ENCODE data around the gene OR4D10. TPM values are rescaled to one million over a fixed set of nuclear protein-coding genes. Genes with fewer than 3 reads are reported as not detected.

OR4D10 gene
- total RNA-seq, 4 donors from 2014 or later: not detected

DNA sequence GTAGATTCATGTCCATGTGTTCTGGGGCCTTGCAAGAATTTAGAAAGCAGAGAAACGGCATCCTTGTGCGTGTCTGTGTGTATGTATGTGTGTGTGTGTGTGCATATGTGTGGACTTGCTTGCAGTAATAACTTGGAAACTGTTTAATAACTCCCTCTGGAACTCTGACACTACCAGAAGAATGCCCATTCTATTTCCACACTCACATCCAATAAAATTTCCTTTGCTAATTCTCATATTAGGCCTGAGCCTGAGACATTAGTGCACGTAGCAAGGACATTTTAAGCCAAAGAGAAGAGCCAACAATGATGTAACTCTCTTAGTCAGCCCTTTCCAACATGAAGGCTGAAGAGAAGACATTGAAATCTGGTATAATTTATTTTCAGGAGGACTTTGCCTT is 13.2 kb upstream of the OR4D10 start:
- no peaks in the 10 kb centered on the region for H3K27me3 ChIP-seq
- no peak for DNase-seq (ENCODE audit: low spot score in 2 of 2)
- H3K4me1 ChIP-seq: no peaks in the 10 kb centered on the region
- H3K36me3 ChIP-seq: no peaks in the 10 kb centered on the region
- H3K4me3 ChIP-seq: no peak overlapping the region
- 47 to 72% methylated on average over 3 of the region's 3 CpGs for WGBS, 2 donors
- no peak overlapping the region for H3K27ac ChIP-seq
- H3K9me3 ChIP-seq: no peaks in the 10 kb centered on the region
- no peak for TF ChIP-seq CTCF (IDR thresholded peaks at IDR 0.05)

GRCh38 chr11:59463190-59463641 is 9.9 kb upstream of the OR4D10 start:
- no peak for TF ChIP-seq POLR2A (IDR thresholded peaks at IDR 0.05)
- peak in 1 of 5 experiments; percentile 22 for TF ChIP-seq CTCF (IDR thresholded peaks at IDR 0.05)
- TF ChIP-seq EP300 (IDR thresholded peaks at IDR 0.05): peak in 1 of 2 donors; percentile 76
- DNase-seq (ENCODE audit: low spot score in 2 of 2): peak; percentile 60 to 78
- Histone ChIP-seq H3K4me3 (no peak overlapping the region), H3K4me1 (no peaks in the 10 kb centered on the region), H3K36me3 (no peaks in the 10 kb centered on the region), H3K9me3 (no peaks in the 10 kb centered on the region), H3K27me3 (no peaks in the 10 kb centered on the region), H3K27ac (peak overlapping the region in 1 of 4 donors; percentile 25)
- WGBS, 2 donors: 14 to 26% methylated on average over 5 of the region's 5 CpGs

DNA sequence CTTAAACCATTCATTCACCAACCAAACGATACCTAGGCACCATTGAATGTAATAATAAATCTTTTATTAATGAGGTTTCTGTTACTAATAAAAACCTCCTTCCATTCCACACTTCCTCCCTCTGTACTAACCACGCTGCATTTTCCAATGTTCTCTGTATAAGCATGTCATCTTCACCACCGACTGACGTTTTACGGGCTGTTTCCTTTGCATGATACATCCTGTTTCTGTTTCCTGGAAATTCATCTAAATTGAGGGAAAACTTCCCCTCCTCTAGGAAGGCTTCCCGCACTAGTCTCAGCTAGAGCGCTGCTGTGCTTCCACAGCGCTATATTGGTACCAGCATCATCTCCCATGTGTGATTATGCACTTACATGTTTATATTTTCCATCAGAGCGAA is 2.1 kb downstream of the OR4D10 start:
- Histone ChIP-seq H3K27ac (no peak overlapping the region), H3K9me3 (no peaks in the 10 kb centered on the region), H3K27me3 (no peaks in the 10 kb centered on the region), H3K36me3 (no peaks in the 10 kb centered on the region), H3K4me3 (no peak overlapping the region), H3K4me1 (no peaks in the 10 kb centered on the region)
- WGBS, 2 donors: 67 to 69% methylated on average over 9 of the region's 9 CpGs
- TF ChIP-seq POLR2A (IDR thresholded peaks at IDR 0.05): no peak
- no peak for TF ChIP-seq CTCF (IDR thresholded peaks at IDR 0.05)
- no peak for TF ChIP-seq EP300 (IDR thresholded peaks at IDR 0.05)
- no peak for DNase-seq (ENCODE audit: low spot score in 2 of 2)

DNA sequence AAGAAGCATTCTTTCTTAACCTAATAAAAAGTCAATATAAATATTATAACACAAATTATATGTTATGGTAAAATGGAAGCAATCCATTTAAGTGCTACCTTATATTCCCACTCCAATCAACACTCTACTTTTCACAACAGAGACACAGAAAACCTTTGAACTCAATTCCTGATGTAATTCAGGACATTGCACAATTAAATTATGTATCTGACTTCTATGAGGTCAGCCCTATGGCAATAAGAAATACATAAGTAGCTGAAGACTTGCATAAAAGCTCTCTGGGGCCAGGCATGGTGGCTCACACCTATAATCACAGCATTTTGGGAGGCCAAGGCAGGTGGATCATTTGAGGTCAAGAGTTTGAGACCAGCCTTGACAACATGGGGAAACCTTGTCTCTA is 6.8 kb downstream of the OR4D10 start:
- no peak for DNase-seq (ENCODE audit: low spot score in 2 of 2)
- no peak overlapping the region for H3K4me3 ChIP-seq
- TF ChIP-seq CTCF (IDR thresholded peaks at IDR 0.05): no peak
- TF ChIP-seq POLR2A (IDR thresholded peaks at IDR 0.05): no peak
- no peak for TF ChIP-seq EP300 (IDR thresholded peaks at IDR 0.05)

DNA sequence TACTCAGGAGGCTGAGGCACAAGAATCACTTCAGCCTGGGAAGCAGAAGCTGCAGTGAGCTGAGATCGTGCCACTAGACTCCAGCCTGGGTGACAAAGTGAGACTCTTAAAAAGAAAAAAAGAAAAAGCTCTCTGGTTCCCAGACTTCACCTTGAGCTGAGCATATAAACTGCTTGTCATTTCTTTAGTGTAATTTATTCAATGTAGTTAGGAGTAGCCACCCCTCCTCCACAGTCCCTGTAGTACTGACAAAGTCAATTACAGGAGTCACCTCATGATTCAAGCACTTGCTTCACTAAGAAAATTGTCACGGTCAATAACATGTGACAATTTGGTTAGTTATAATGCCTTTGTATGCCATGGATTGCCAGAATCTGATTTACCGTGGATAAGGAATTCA is 7.2 kb downstream of the OR4D10 start:
- Histone ChIP-seq H3K4me1 (no peaks in the 10 kb centered on the region), H3K27me3 (no peaks in the 10 kb centered on the region), H3K4me3 (no peak overlapping the region), H3K9me3 (no peaks in the 10 kb centered on the region), H3K27ac (no peak overlapping the region), H3K36me3 (no peaks in the 10 kb centered on the region)
- TF ChIP-seq EP300 (IDR thresholded peaks at IDR 0.05) (no peak), POLR2A (IDR thresholded peaks at IDR 0.05) (no peak), CTCF (IDR thresholded peaks at IDR 0.05) (no peak)
- WGBS, 2 donors: 74 to 76% methylated on average over 3 of the region's 3 CpGs
- no peak for DNase-seq (ENCODE audit: low spot score in 2 of 2)

More for the DNA sequence above, 6.8 kb downstream of the OR4D10 start:
- H3K36me3 ChIP-seq: no peaks in the 10 kb centered on the region
- no peaks in the 10 kb centered on the region for H3K4me1 ChIP-seq
- H3K9me3 ChIP-seq: no peaks in the 10 kb centered on the region
- no peaks in the 10 kb centered on the region for H3K27me3 ChIP-seq
- no peak overlapping the region for H3K27ac ChIP-seq
